ENCODE measurements around the gene MRPL21. TPM values are rescaled to one million over a fixed set of nuclear protein-coding genes. Genes with fewer than 3 reads are reported as not detected.

The MRPL21 gene
- total and polyA plus RNA-seq, 2 experiments from 2014 or later: 62.4 to 232 TPM

DNA sequence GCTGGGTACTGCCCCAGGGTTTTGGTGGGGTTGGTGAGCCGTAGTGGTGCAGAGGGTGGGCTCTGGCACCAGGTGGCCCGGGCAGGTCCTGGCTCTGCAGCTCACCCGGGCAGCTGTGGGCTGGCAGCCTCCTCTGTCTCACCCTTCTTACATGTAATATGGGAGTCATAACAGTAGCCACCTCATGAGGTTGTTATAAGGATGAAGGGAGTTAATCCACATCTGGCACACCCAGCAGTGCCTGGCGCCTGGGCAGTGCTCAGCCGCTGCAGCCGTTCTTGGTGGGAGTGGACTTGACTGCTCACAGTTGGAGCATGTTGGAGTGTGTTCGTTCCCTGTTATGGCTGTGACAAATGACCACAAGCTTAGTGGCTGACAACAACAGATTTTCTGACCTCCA, 28.7 kb upstream of the MRPL21 start:
- Histone ChIP-seq H3K4me1 (ENCODE audit: insufficient read depth) (no peaks in the 10 kb centered on the region), H4K20me1 (replicated peaks; ENCODE audit: insufficient read depth) (peaks cover 3% of the 10 kb centered on the region; the same call in 1 of the 2 replicates), H3K9me2 (ENCODE audit: insufficient read depth) (no peaks in the 10 kb centered on the region), H3F3A (replicated peaks; ENCODE audit: low read depth) (no peaks in the 10 kb centered on the region), H2AFZ (no peak overlapping the region), H3K27me3 (ENCODE audit: insufficient read depth) (no peaks in the 10 kb centered on the region), H3K79me2 (replicated peaks; ENCODE audit: insufficient read depth) (no peaks in the 10 kb centered on the region), H3K36me3 (ENCODE audit: insufficient read depth) (peaks cover 4% of the 10 kb centered on the region; the same call in 1 of the 2 replicates), H3K4me2 (no peak overlapping the region), H3K4me3 (no peak overlapping the region), H3K27ac (ENCODE audit: low read depth) (no peak overlapping the region)
- H3K4me1 Mint-ChIP-seq: no peaks in the 10 kb centered on the region
- H3K36me3 Mint-ChIP-seq (ENCODE audit: low read depth): peaks cover 37% of the 10 kb centered on the region
- TF ChIP-seq ZNF114 (CRISPR knock-in tag; IDR thresholded peaks at IDR 0.05) (no peak), STAT1 (IDR thresholded peaks at IDR 0.05; ENCODE audit: unreplicated experiment) (no peak), ZNF331 (CRISPR knock-in tag; IDR thresholded peaks at IDR 0.05; ENCODE audit: low read depth) (no peak)
- TF ChIP-seq, protein P1, sequence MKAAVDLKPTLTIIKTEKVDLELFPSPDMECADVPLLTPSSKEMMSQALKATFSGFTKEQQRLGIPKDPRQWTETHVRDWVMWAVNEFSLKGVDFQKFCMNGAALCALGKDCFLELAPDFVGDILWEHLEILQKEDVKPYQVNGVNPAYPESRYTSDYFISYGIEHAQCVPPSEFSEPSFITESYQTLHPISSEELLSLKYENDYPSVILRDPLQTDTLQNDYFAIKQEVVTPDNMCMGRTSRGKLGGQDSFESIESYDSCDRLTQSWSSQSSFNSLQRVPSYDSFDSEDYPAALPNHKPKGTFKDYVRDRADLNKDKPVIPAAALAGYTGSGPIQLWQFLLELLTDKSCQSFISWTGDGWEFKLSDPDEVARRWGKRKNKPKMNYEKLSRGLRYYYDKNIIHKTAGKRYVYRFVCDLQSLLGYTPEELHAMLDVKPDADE (IDR thresholded peaks at IDR 0.05): no peak
- TF ChIP-seq, protein P2, sequence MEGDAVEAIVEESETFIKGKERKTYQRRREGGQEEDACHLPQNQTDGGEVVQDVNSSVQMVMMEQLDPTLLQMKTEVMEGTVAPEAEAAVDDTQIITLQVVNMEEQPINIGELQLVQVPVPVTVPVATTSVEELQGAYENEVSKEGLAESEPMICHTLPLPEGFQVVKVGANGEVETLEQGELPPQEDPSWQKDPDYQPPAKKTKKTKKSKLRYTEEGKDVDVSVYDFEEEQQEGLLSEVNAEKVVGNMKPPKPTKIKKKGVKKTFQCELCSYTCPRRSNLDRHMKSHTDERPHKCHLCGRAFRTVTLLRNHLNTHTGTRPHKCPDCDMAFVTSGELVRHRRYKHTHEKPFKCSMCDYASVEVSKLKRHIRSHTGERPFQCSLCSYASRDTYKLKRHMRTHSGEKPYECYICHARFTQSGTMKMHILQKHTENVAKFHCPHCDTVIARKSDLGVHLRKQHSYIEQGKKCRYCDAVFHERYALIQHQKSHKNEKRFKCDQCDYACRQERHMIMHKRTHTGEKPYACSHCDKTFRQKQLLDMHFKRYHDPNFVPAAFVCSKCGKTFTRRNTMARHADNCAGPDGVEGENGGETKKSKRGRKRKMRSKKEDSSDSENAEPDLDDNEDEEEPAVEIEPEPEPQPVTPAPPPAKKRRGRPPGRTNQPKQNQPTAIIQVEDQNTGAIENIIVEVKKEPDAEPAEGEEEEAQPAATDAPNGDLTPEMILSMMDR (conservative IDR thresholded peaks at IDR 0.05; ENCODE audit: low read depth in 2 of 2): no peak
- DNase-seq (ENCODE audit: low spot score) (no peak), ATAC-seq (no peak)
- H3K9me3 Mint-ChIP-seq: no peaks in the 10 kb centered on the region
- no peak overlapping the region for H3K27ac Mint-ChIP-seq
- H3K27me3 Mint-ChIP-seq (ENCODE audit: insufficient read depth, low read depth, poor library complexity): peaks cover 5% of the 10 kb centered on the region
- no peak overlapping the region for H3K4me3 Mint-ChIP-seq

DNA sequence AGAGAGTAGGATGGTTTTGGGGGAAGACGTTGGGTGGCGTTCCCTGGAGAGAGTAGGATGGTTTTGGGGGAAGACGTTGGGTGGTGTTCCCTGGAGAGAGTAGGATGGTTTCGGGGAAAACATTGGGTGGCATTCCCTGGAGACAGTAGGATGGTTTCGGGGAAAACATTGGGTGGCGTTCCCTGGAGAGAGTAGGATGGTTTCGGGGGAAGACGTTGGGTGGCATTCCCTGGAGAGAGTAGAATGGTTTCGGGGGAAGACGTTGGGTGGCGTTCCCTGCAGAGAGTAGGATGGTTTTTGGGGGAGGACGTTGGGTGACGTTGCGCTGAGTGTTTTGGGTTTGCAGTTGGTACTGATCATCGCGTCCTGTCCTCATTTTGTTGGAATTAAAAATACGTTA, 28.3 kb upstream of the MRPL21 start:
- Histone ChIP-seq H4K20me1 (replicated peaks; ENCODE audit: insufficient read depth) (peaks cover 3% of the 10 kb centered on the region; the same call in 1 of the 2 replicates), H3K79me2 (replicated peaks; ENCODE audit: insufficient read depth) (no peaks in the 10 kb centered on the region), H3K4me1 (ENCODE audit: insufficient read depth) (no peaks in the 10 kb centered on the region), H3K27me3 (ENCODE audit: insufficient read depth) (no peaks in the 10 kb centered on the region), H3K27ac (ENCODE audit: low read depth) (no peak overlapping the region), H3K4me2 (no peak overlapping the region), H3K9me2 (ENCODE audit: insufficient read depth) (no peaks in the 10 kb centered on the region), H3F3A (replicated peaks; ENCODE audit: low read depth) (no peaks in the 10 kb centered on the region), H3K36me3 (ENCODE audit: insufficient read depth) (peaks cover 4% of the 10 kb centered on the region; the same call in 1 of the 2 replicates), H3K4me3 (no peak overlapping the region), H2AFZ (no peak overlapping the region)
- peaks cover 5% of the 10 kb centered on the region for H3K27me3 Mint-ChIP-seq (ENCODE audit: insufficient read depth, low read depth, poor library complexity)
- H3K4me3 Mint-ChIP-seq: no peak overlapping the region; the same call in 2 of the 3 replicates
- no peak for DNase-seq (ENCODE audit: low spot score)
- H3K9me3 Mint-ChIP-seq: no peaks in the 10 kb centered on the region
- H3K27ac Mint-ChIP-seq: no peak overlapping the region
- no peaks in the 10 kb centered on the region for H3K4me1 Mint-ChIP-seq
- ATAC-seq: no peak
- H3K36me3 Mint-ChIP-seq (ENCODE audit: low read depth): peaks cover 41% of the 10 kb centered on the region
- TF ChIP-seq EZH2phosphoT487 (IDR thresholded peaks at IDR 0.05; ENCODE audit: unreplicated experiment): no peak
- TF ChIP-seq ZNF114 (CRISPR knock-in tag; IDR thresholded peaks at IDR 0.05): no peak
- no peak for TF ChIP-seq JUNB (IDR thresholded peaks at IDR 0.05; ENCODE audit: unreplicated experiment)
- no peak for TF ChIP-seq POLR2AphosphoS5 (IDR thresholded peaks at IDR 0.05; ENCODE audit: low read depth)
- TF ChIP-seq, protein P1 (IDR thresholded peaks at IDR 0.05): no peak
- TF ChIP-seq, protein P2 (conservative IDR thresholded peaks at IDR 0.05; ENCODE audit: low read depth in 2 of 2): no peak
- TF ChIP-seq, protein P3, sequence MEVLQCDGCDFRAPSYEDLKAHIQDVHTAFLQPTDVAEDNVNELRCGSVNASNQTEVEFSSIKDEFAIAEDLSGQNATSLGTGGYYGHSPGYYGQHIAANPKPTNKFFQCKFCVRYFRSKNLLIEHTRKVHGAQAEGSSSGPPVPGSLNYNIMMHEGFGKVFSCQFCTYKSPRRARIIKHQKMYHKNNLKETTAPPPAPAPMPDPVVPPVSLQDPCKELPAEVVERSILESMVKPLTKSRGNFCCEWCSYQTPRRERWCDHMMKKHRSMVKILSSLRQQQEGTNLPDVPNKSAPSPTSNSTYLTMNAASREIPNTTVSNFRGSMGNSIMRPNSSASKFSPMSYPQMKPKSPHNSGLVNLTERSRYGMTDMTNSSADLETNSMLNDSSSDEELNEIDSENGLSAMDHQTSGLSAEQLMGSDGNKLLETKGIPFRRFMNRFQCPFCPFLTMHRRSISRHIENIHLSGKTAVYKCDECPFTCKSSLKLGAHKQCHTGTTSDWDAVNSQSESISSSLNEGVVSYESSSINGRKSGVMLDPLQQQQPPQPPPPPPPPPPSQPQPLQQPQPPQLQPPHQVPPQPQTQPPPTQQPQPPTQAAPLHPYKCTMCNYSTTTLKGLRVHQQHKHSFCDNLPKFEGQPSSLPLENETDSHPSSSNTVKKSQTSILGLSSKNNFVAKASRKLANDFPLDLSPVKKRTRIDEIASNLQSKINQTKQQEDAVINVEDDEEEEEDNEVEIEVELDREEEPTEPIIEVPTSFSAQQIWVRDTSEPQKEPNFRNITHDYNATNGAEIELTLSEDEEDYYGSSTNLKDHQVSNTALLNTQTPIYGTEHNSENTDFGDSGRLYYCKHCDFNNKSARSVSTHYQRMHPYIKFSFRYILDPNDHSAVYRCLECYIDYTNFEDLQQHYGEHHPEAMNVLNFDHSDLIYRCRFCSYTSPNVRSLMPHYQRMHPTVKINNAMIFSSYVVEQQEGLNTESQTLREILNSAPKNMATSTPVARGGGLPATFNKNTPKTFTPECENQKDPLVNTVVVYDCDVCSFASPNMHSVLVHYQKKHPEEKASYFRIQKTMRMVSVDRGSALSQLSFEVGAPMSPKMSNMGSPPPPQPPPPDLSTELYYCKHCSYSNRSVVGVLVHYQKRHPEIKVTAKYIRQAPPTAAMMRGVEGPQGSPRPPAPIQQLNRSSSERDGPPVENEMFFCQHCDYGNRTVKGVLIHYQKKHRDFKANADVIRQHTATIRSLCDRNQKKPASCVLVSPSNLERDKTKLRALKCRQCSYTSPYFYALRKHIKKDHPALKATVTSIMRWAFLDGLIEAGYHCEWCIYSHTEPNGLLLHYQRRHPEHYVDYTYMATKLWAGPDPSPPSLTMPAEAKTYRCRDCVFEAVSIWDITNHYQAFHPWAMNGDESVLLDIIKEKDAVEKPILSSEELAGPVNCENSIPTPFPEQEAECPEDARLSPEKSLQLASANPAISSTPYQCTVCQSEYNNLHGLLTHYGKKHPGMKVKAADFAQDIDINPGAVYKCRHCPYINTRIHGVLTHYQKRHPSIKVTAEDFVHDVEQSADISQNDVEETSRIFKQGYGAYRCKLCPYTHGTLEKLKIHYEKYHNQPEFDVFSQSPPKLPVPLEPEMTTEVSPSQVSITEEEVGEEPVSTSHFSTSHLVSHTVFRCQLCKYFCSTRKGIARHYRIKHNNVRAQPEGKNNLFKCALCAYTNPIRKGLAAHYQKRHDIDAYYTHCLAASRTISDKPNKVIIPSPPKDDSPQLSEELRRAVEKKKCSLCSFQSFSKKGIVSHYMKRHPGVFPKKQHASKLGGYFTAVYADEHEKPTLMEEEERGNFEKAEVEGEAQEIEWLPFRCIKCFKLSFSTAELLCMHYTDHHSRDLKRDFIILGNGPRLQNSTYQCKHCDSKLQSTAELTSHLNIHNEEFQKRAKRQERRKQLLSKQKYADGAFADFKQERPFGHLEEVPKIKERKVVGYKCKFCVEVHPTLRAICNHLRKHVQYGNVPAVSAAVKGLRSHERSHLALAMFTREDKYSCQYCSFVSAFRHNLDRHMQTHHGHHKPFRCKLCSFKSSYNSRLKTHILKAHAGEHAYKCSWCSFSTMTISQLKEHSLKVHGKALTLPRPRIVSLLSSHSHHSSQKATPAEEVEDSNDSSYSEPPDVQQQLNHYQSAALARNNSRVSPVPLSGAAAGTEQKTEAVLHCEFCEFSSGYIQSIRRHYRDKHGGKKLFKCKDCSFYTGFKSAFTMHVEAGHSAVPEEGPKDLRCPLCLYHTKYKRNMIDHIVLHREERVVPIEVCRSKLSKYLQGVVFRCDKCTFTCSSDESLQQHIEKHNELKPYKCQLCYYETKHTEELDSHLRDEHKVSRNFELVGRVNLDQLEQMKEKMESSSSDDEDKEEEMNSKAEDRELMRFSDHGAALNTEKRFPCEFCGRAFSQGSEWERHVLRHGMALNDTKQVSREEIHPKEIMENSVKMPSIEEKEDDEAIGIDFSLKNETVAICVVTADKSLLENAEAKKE (CRISPR knock-in tag; IDR thresholded peaks at IDR 0.05): no peak

Data from GM23338 (cell line).